HepG2 (cell line): ENCODE measurements around the gene ZNRF3. TPM values are rescaled to one million over a fixed set of nuclear protein-coding genes. Genes with fewer than 3 reads are reported as not detected.

ENCODE experiments used
- ATRX ChIP-seq: sonication (generic); formaldehyde crosslinking; IDR thresholded peaks from 2 replicates; pipeline ENCODE4 v1.4.0; 2020; ENCODE audit warnings: missing genetic modification reagents, borderline replicate concordance
- BRCA1 ChIP-seq: sonication (generic); formaldehyde crosslinking; IDR thresholded peaks from 2 replicates; pipeline ENCODE4 v1.4.0; 2020; ENCODE audit warnings: missing genetic modification reagents
- CEBPB ChIP-seq: IDR thresholded peaks from 2 replicates; pipeline ENCODE4 v1.6.1; 2011; ENCODE audit warnings: low read depth, low read length, improper control_type of control experiment, borderline replicate concordance
- DMAP1 ChIP-seq: IDR thresholded peaks from 2 replicates; pipeline ENCODE4 v1.6.1; 2016
- FLYWCH1 ChIP-seq: sonication (generic); formaldehyde crosslinking; IDR thresholded peaks from 2 replicates; pipeline ENCODE4 v1.8.1; 2023; ENCODE audit warnings: mild to moderate bottlenecking, missing genetic modification reagents
- HCFC1 ChIP-seq: fragments of 150-350 bp; IDR thresholded peaks from 2 replicates; pipeline ENCODE4 v1.6.1; 2014; ENCODE audit warnings: low read depth, low read length
- NCOA5 ChIP-seq: sonication (generic); formaldehyde crosslinking; IDR thresholded peaks from 2 replicates; pipeline ENCODE4 v1.4.0; 2020; ENCODE audit warnings: missing genetic modification reagents
- POLR2A ChIP-seq, 2 experiments: IDR thresholded peaks; 2 replicates each; pipeline ENCODE4 v1.6.1; 2011; ENCODE audit warnings: low read depth in 2 of 2, low read length in 2 of 2, mild to moderate bottlenecking in 1 of 2, moderate library complexity in 1 of 2; ENCODE audit not compliant: insufficient read depth in 1 of 2
- RORA ChIP-seq: sonication (generic); formaldehyde crosslinking; IDR thresholded peaks from 2 replicates; pipeline ENCODE4 v1.5.0; 2020; ENCODE audit warnings: mild to moderate bottlenecking, missing genetic modification reagents, moderate library complexity
- SAP130 ChIP-seq: IDR thresholded peaks from 2 replicates; pipeline ENCODE4 v1.6.1; 2016; ENCODE audit warnings: low read depth
- SMAD3 ChIP-seq: sonication (generic); formaldehyde crosslinking; IDR thresholded peaks from 2 replicates; pipeline ENCODE4 v1.4.0; 2020; ENCODE audit warnings: missing genetic modification reagents
- TAF1 ChIP-seq: sonication (generic); formaldehyde crosslinking; IDR thresholded peaks from 2 replicates; pipeline ENCODE4 v1.4.0; 2020; ENCODE audit warnings: missing genetic modification reagents
- YEATS4 ChIP-seq: sonication (generic); formaldehyde crosslinking; IDR thresholded peaks from 2 replicates; pipeline ENCODE4 v1.4.0; 2020; ENCODE audit warnings: missing genetic modification reagents, borderline replicate concordance
- ZBTB42 ChIP-seq: sonication (generic); formaldehyde crosslinking; IDR thresholded peaks from 2 replicates; pipeline ENCODE4 v1.5.0; 2020; ENCODE audit warnings: mild to moderate bottlenecking, missing genetic modification reagents
- ZNF12 ChIP-seq: sonication (generic); formaldehyde crosslinking; IDR thresholded peaks from 2 replicates; pipeline ENCODE4 v1.5.0; 2020; ENCODE audit warnings: missing genetic modification reagents
- ZNF3 ChIP-seq: IDR thresholded peaks from 2 replicates; pipeline ENCODE4 v1.7.0; 2017; ENCODE audit warnings: inconsistent platforms
- ZNF501 ChIP-seq: sonication (generic); formaldehyde crosslinking; IDR thresholded peaks from 2 replicates; pipeline ENCODE4 v1.5.1; 2020; ENCODE audit warnings: mild to moderate bottlenecking, moderate library complexity, missing genetic modification reagents
- ZNF761 ChIP-seq: sonication (generic); formaldehyde crosslinking; conservative IDR thresholded peaks from 2 replicates; pipeline ENCODE4 v1.4.0; 2020; ENCODE audit warnings: mild to moderate bottlenecking, missing genetic modification reagents
- ZNF782 ChIP-seq: sonication (generic); formaldehyde crosslinking; IDR thresholded peaks from 2 replicates; pipeline ENCODE4 v1.4.0; 2020; ENCODE audit warnings: missing genetic modification reagents, mild to moderate bottlenecking, borderline replicate concordance
- polyA plus RNA-seq, 8 experiments: library from polyadenylated mRNA; depleted of rRNA in 3 of 8; stranded (reverse) in 7 of 8; unstranded in 1 of 8; fragments of >200 nt; fragmentation: Illumina TruSeq in 4 of 8; extraction: Trizol in 4 of 8; gene quantifications; 2 replicates each; pipeline versions ENCODE4 v1.2.1 to v1.2.3, GENCODE V29; 2011 to 2016; ENCODE audit warnings: low read depth in 4 of 8, missing spikeins in 1 of 8, mixed read lengths in 1 of 8; ENCODE audit not compliant: insufficient read depth in 1 of 8
- total RNA-seq, 5 experiments: library from RNA; depleted of rRNA; stranded (reverse); fragments of >200 nt; fragmentation: Illumina TruSeq; extraction: Trizol; gene quantifications; 2 replicates each; pipeline ENCODE4 v1.2.3, GENCODE V29; 2016; ENCODE audit warnings: low read depth in 1 of 5
- TF ChIP-seq, protein P1 (sequence below): sonication (generic); formaldehyde crosslinking; IDR thresholded peaks from 2 replicates; pipeline ENCODE4 v1.4.0; 2020; ENCODE audit warnings: missing genetic modification reagents, mild to moderate bottlenecking, borderline replicate concordance
- TF ChIP-seq, protein P2 (sequence below): sonication (generic); formaldehyde crosslinking; IDR thresholded peaks from 2 replicates; pipeline ENCODE4 v1.8.1; 2022; ENCODE audit warnings: mild to moderate bottlenecking, missing genetic modification reagents
- TF ChIP-seq, protein P3 (sequence below): sonication (generic); formaldehyde crosslinking; IDR thresholded peaks from 2 replicates; pipeline ENCODE4 v1.5.1; 2020; ENCODE audit warnings: mild to moderate bottlenecking, missing genetic modification reagents, moderate library complexity
- TF ChIP-seq, protein P4 (sequence below): sonication (generic); formaldehyde crosslinking; IDR thresholded peaks from 2 replicates; pipeline ENCODE4 v1.4.0; 2020; ENCODE audit warnings: missing genetic modification reagents, low read depth, mild to moderate bottlenecking, borderline replicate concordance

ZNRF3 gene
- total and polyA plus RNA-seq, 2 of the 13 experiments (the other 11 are each of a cell fraction or from before 2014, with no cell fraction given) = 20.3 to 36.7 TPM

DNA sequence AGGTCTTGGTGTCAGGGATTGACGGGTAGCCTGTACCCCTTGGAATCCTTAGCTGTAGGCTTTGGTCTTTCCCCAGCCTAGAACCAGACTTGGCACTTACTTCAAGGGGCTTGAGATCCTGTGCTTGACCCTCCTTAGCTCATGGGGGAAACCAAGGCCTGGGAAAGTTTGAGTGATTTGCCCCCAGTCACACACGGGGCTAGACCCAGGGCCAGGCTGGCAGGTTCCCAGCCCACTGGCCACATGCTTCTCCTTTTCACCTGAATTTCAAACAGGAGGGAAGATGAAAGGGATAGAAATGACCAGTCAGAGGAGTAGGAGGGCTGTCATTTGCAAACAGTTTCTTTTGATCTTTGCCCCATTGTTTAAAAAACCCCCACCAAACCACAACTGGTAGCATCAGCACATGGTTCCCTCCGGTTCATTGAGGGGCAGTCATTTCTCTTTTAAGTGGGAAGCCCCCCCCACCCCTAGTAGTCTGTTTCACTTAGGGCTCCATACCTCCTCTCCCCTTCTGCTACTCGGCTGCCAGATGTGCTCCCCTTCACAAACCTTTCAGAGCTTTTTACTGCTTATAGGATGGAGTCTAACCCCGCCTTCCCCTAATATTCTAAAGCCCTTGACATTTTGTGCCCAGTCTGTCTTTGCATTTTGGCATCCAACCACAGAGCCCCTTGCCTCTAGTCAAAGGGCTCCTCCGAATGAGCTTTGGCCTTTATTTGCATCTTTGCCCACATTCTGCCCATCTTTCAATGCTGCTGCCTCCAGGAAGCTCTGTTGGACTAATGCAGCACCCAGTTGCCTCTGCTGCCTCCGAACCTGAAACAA is 37.6 kb downstream of the ZNRF3 start (continued):
- TF ChIP-seq, protein P1, sequence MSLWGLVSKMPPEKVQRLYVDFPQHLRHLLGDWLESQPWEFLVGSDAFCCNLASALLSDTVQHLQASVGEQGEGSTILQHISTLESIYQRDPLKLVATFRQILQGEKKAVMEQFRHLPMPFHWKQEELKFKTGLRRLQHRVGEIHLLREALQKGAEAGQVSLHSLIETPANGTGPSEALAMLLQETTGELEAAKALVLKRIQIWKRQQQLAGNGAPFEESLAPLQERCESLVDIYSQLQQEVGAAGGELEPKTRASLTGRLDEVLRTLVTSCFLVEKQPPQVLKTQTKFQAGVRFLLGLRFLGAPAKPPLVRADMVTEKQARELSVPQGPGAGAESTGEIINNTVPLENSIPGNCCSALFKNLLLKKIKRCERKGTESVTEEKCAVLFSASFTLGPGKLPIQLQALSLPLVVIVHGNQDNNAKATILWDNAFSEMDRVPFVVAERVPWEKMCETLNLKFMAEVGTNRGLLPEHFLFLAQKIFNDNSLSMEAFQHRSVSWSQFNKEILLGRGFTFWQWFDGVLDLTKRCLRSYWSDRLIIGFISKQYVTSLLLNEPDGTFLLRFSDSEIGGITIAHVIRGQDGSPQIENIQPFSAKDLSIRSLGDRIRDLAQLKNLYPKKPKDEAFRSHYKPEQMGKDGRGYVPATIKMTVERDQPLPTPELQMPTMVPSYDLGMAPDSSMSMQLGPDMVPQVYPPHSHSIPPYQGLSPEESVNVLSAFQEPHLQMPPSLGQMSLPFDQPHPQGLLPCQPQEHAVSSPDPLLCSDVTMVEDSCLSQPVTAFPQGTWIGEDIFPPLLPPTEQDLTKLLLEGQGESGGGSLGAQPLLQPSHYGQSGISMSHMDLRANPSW (CRISPR knock-in tag) = peak; percentile 74; the same call in 1 of the 2 replicates
- TF ChIP-seq ZBTB42 (CRISPR knock-in tag) (no peak), ZNF782 (CRISPR knock-in tag) (no peak), RORA (CRISPR knock-in tag) (no peak), HCFC1 (no peak), FLYWCH1 (no peak), TAF1 (CRISPR knock-in tag) (peak; percentile 41; the same call in 1 of the 2 replicates), ZNF501 (CRISPR knock-in tag) (peak; percentile 52; the same call in 1 of the 2 replicates), ATRX (CRISPR knock-in tag) (no peak), ZNF3 (no peak), POLR2A (IDR thresholded peaks at IDR 0.05; ENCODE audit: insufficient read depth in 1 of 2, low read depth in 2 of 2, low read length in 2 of 2) (peak in 1 of 2 experiments; percentile 78; a peak in 2 of 4 replicates), ZNF12 (CRISPR knock-in tag) (0 out of 2 replicates have a peak, but pooled peaks have one; percentile 10), CEBPB (no peak), ZNF761 (CRISPR knock-in tag) (no peak), BRCA1 (CRISPR knock-in tag) (no peak), DMAP1 (CRISPR knock-in tag) (peak; percentile 78), YEATS4 (CRISPR knock-in tag) (peak; percentile 84), SAP130 (CRISPR knock-in tag) (peak; percentile 93), NCOA5 (CRISPR knock-in tag) (no peak), SMAD3 (CRISPR knock-in tag) (peak; percentile 21; the same call in 1 of the 2 replicates)
- TF ChIP-seq, protein P2, sequence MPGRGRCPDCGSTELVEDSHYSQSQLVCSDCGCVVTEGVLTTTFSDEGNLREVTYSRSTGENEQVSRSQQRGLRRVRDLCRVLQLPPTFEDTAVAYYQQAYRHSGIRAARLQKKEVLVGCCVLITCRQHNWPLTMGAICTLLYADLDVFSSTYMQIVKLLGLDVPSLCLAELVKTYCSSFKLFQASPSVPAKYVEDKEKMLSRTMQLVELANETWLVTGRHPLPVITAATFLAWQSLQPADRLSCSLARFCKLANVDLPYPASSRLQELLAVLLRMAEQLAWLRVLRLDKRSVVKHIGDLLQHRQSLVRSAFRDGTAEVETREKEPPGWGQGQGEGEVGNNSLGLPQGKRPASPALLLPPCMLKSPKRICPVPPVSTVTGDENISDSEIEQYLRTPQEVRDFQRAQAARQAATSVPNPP (CRISPR knock-in tag) = peak; percentile 85
- TF ChIP-seq, protein P3, sequence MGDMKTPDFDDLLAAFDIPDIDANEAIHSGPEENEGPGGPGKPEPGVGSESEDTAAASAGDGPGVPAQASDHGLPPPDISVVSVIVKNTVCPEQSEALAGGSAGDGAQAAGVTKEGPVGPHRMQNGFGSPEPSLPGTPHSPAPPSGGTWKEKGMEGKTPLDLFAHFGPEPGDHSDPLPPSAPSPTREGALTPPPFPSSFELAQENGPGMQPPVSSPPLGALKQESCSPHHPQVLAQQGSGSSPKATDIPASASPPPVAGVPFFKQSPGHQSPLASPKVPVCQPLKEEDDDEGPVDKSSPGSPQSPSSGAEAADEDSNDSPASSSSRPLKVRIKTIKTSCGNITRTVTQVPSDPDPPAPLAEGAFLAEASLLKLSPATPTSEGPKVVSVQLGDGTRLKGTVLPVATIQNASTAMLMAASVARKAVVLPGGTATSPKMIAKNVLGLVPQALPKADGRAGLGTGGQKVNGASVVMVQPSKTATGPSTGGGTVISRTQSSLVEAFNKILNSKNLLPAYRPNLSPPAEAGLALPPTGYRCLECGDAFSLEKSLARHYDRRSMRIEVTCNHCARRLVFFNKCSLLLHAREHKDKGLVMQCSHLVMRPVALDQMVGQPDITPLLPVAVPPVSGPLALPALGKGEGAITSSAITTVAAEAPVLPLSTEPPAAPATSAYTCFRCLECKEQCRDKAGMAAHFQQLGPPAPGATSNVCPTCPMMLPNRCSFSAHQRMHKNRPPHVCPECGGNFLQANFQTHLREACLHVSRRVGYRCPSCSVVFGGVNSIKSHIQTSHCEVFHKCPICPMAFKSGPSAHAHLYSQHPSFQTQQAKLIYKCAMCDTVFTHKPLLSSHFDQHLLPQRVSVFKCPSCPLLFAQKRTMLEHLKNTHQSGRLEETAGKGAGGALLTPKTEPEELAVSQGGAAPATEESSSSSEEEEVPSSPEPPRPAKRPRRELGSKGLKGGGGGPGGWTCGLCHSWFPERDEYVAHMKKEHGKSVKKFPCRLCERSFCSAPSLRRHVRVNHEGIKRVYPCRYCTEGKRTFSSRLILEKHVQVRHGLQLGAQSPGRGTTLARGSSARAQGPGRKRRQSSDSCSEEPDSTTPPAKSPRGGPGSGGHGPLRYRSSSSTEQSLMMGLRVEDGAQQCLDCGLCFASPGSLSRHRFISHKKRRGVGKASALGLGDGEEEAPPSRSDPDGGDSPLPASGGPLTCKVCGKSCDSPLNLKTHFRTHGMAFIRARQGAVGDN (CRISPR knock-in tag) = peak; percentile 95
- TF ChIP-seq, protein P4, sequence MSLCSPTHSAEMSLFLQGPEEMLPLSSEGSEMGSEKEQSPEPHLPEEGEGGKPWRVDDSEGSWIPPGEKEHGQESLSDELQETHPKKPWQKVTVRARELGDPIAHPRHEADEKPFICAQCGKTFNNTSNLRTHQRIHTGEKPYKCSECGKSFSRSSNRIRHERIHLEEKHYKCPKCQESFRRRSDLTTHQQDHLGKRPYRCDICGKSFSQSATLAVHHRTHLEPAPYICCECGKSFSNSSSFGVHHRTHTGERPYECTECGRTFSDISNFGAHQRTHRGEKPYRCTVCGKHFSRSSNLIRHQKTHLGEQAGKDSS (CRISPR knock-in tag) = no peak
